ENCODE results near the gene SLC38A8.

SLC38A8 gene

DNA sequence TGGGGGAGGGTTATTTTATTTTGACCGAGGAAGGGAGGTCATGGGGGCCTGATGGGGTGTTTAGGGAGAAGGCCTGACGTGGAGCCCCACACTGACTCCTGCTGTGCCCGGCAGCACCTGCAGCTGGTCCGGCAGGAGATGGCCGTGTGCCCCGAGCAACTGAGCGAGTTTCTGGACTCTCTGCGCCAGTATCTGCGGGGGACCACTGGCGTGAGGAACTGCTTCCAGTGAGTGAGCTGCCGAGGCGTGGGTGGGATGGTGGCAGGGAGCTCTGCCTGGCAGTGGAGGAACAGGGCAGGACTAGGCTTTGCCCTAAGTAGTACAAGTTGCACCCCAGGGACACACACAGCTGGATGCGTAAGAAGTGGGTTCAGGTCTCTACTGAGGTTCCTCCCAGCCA is 44.5 kb downstream of the SLC38A8 start:
- H3K4me3 ChIP-seq (replicated peaks; ENCODE audit: low read depth, low read length), result no peak overlapping the region
- no peaks in the 10 kb centered on the region for H3K36me3 ChIP-seq (ENCODE audit: control insufficient read depth, insufficient read depth, low read length)
- TF ChIP-seq, protein P1, sequence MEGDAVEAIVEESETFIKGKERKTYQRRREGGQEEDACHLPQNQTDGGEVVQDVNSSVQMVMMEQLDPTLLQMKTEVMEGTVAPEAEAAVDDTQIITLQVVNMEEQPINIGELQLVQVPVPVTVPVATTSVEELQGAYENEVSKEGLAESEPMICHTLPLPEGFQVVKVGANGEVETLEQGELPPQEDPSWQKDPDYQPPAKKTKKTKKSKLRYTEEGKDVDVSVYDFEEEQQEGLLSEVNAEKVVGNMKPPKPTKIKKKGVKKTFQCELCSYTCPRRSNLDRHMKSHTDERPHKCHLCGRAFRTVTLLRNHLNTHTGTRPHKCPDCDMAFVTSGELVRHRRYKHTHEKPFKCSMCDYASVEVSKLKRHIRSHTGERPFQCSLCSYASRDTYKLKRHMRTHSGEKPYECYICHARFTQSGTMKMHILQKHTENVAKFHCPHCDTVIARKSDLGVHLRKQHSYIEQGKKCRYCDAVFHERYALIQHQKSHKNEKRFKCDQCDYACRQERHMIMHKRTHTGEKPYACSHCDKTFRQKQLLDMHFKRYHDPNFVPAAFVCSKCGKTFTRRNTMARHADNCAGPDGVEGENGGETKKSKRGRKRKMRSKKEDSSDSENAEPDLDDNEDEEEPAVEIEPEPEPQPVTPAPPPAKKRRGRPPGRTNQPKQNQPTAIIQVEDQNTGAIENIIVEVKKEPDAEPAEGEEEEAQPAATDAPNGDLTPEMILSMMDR (IDR thresholded peaks at IDR 0.05; ENCODE audit: insufficient read depth, low read length, poor library complexity, severe bottlenecking), result no peak
- H3K27me3 ChIP-seq (replicated peaks; ENCODE audit: control insufficient read depth, insufficient read depth, low read length), result peaks cover 1% of the 10 kb centered on the region; the same call in 1 of the 2 replicates
- no peak for DNase-seq (ENCODE audit: extremely low read depth, insufficient read length)

DNA sequence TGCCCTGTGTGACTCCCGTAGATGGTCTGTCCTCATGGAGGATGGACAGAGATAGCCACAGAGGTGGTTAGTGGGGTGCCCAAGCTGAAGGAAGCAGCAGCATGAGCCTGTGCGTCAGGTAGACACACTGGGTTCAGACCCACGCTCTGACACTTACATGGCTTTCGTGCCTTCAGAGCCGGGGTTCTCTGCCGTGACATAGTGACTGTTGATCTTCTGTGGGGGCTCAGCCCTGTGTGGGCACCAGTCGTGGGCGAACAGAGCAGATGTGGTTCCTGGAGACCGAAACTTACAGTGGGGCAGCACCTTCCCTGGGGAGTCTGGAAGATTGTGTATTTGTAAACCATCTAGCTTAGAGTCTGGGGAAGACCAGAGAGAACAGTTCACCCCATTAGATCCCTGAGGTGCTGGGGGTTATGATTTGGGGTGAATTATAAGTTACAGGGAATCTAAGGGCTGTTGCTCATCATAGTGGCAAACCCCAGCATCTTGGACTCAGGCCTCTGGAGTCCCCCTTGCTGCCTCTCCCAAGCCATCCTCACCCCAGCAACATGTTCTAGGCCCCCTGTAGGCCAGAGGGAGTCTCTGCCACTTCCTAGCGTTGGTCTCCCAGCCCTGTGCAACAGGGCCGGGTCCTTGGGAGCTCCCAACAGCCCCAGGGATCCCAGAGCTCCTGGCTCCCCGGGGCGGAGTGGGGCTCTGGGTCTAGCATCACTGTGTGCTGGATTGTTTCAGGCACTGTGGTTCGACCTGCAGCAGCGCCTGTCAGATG is 45.9 kb downstream of the SLC38A8 start:
- TF ChIP-seq, protein P1 (IDR thresholded peaks at IDR 0.05; ENCODE audit: insufficient read depth, low read length, poor library complexity, severe bottlenecking), result no peak
- Histone ChIP-seq H3K27me3 (replicated peaks; ENCODE audit: control insufficient read depth, insufficient read depth, low read length) (peaks cover 1% of the 10 kb centered on the region; the same call in 1 of the 2 replicates), H3K36me3 (ENCODE audit: control insufficient read depth, insufficient read depth, low read length) (no peaks in the 10 kb centered on the region), H3K4me3 (replicated peaks; ENCODE audit: low read depth, low read length) (no peak overlapping the region)
- no peak for DNase-seq (ENCODE audit: extremely low read depth, insufficient read length)

DNA sequence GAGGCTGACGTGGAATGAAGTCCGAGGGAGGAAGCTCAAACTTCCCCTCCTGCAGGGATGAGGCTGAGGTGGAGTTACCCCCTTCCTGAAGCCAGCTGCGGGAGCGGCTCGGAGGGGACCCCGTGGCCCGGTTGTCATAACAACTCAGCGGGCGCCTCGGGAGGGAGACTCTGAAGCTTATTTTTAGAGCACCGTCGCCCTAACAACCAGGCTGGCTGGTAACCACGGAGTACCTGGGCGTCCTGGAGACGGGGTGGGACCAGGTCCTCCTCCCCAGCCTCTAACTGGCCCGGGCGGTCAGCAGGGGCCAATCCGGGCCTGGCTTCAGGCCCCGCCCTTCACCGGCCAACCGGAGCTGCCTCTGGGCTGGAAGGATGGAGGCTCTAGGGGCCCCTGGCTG is 46.8 kb downstream of the SLC38A8 start:
- H3K36me3 ChIP-seq (ENCODE audit: control insufficient read depth, insufficient read depth, low read length), result no peaks in the 10 kb centered on the region
- peaks cover 1% of the 10 kb centered on the region; the same call in 1 of the 2 replicates for H3K27me3 ChIP-seq (replicated peaks; ENCODE audit: control insufficient read depth, insufficient read depth, low read length)
- no peak for DNase-seq (ENCODE audit: extremely low read depth, insufficient read length)
- H3K4me3 ChIP-seq (replicated peaks; ENCODE audit: low read depth, low read length), result no peak overlapping the region
- TF ChIP-seq, protein P1 (IDR thresholded peaks at IDR 0.05; ENCODE audit: insufficient read depth, low read length, poor library complexity, severe bottlenecking), result no peak

DNA sequence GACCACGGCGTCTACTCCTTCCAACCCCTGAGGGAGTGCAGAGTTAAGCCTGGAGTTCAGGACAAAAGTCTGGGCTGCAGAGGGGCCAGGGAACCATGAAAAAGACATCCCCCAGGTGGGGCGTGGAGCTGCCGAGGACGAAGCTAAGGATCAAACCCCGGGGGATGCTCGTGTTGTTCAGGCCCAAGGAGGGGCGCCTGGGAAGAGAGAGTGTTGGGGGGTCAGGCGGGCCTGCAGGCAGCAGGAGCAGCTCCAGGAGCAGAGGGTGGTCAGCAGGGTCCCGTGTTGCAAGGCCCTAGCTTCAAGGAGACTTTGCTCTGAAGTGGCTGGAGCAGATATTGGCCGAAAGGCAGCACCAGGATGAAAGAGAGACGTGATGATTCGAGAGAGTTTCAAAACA is 47.9 kb downstream of the SLC38A8 start:
- DNase-seq (ENCODE audit: extremely low read depth, insufficient read length), result no peak
- Histone ChIP-seq H3K36me3 (ENCODE audit: control insufficient read depth, insufficient read depth, low read length) (no peaks in the 10 kb centered on the region), H3K27me3 (replicated peaks; ENCODE audit: control insufficient read depth, insufficient read depth, low read length) (no peaks in the 10 kb centered on the region; the same call in 1 of the 2 replicates), H3K4me3 (replicated peaks; ENCODE audit: low read depth, low read length) (no peak overlapping the region)
- TF ChIP-seq, protein P1 (IDR thresholded peaks at IDR 0.05; ENCODE audit: insufficient read depth, low read length, poor library complexity, severe bottlenecking), result no peak

DNA sequence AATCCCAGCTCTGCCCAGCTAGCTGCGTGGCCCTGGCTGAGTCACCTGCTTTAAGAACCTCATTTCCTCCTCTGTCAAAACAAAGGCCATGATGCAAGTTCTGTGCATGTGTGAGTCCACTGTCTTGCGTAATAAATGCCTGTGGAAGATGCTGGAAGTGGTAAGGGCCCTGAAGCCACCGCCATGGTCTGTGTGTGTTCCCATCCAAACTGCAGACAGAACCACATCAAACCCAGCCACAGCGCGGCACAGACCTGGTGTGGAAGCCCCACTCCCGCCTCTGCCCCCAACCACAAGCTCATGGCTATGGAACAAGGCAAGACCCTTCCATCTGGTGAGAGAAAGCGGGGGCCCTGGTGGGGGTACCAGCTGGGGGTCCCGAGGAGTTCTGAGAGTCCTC is 48.5 kb downstream of the SLC38A8 start:
- no peak for DNase-seq (ENCODE audit: extremely low read depth, insufficient read length)
- Histone ChIP-seq H3K4me3 (replicated peaks; ENCODE audit: low read depth, low read length) (no peak overlapping the region), H3K36me3 (ENCODE audit: control insufficient read depth, insufficient read depth, low read length) (no peaks in the 10 kb centered on the region), H3K27me3 (replicated peaks; ENCODE audit: control insufficient read depth, insufficient read depth, low read length) (no peaks in the 10 kb centered on the region; the same call in 1 of the 2 replicates)
- TF ChIP-seq, protein P1 (IDR thresholded peaks at IDR 0.05; ENCODE audit: insufficient read depth, low read length, poor library complexity, severe bottlenecking), result no peak

Measured in GM06990 (cell line).